ENCODE results near the gene MAGT1.

DNA sequence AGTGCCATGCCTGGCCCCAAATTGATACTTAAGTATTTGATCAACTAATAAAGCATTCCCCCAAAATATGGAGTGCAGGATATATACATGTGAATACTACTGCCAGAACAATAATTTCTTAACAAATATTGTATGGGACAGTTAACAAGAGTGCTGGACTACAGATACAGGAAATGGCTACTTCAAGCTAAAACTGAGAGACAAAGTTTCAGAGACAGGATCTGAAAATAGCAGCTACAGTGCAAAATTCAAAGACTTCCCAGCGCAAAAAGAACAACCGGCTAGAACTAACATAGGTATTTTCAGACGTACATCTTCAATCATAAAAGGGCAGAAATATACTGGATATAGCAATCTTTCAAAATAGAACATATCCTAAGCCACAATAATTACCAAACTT is 115.5 kb downstream of the MAGT1 start:
- TF ChIP-seq, protein P1, sequence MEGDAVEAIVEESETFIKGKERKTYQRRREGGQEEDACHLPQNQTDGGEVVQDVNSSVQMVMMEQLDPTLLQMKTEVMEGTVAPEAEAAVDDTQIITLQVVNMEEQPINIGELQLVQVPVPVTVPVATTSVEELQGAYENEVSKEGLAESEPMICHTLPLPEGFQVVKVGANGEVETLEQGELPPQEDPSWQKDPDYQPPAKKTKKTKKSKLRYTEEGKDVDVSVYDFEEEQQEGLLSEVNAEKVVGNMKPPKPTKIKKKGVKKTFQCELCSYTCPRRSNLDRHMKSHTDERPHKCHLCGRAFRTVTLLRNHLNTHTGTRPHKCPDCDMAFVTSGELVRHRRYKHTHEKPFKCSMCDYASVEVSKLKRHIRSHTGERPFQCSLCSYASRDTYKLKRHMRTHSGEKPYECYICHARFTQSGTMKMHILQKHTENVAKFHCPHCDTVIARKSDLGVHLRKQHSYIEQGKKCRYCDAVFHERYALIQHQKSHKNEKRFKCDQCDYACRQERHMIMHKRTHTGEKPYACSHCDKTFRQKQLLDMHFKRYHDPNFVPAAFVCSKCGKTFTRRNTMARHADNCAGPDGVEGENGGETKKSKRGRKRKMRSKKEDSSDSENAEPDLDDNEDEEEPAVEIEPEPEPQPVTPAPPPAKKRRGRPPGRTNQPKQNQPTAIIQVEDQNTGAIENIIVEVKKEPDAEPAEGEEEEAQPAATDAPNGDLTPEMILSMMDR (IDR thresholded peaks at IDR 0.05): no peak
- TF ChIP-seq POLR2AphosphoS5 (IDR thresholded peaks at IDR 0.05; ENCODE audit: low read depth, low read length) (no peak), RAD21 (IDR thresholded peaks at IDR 0.05; ENCODE audit: low read length) (no peak), EZH2phosphoT487 (IDR thresholded peaks at IDR 0.05; ENCODE audit: borderline replicate concordance, low read depth) (no peak), FOSL2 (IDR thresholded peaks at IDR 0.05; ENCODE audit: borderline replicate concordance, low read depth) (no peak)
- TF ChIP-seq, protein P2, sequence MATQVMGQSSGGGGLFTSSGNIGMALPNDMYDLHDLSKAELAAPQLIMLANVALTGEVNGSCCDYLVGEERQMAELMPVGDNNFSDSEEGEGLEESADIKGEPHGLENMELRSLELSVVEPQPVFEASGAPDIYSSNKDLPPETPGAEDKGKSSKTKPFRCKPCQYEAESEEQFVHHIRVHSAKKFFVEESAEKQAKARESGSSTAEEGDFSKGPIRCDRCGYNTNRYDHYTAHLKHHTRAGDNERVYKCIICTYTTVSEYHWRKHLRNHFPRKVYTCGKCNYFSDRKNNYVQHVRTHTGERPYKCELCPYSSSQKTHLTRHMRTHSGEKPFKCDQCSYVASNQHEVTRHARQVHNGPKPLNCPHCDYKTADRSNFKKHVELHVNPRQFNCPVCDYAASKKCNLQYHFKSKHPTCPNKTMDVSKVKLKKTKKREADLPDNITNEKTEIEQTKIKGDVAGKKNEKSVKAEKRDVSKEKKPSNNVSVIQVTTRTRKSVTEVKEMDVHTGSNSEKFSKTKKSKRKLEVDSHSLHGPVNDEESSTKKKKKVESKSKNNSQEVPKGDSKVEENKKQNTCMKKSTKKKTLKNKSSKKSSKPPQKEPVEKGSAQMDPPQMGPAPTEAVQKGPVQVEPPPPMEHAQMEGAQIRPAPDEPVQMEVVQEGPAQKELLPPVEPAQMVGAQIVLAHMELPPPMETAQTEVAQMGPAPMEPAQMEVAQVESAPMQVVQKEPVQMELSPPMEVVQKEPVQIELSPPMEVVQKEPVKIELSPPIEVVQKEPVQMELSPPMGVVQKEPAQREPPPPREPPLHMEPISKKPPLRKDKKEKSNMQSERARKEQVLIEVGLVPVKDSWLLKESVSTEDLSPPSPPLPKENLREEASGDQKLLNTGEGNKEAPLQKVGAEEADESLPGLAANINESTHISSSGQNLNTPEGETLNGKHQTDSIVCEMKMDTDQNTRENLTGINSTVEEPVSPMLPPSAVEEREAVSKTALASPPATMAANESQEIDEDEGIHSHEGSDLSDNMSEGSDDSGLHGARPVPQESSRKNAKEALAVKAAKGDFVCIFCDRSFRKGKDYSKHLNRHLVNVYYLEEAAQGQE (IDR thresholded peaks at IDR 0.05; ENCODE audit: low read depth, low read length): no peak
- TF ChIP-seq, protein P3, sequence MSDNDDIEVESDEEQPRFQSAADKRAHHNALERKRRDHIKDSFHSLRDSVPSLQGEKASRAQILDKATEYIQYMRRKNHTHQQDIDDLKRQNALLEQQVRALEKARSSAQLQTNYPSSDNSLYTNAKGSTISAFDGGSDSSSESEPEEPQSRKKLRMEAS (IDR thresholded peaks at IDR 0.05; ENCODE audit: low read depth): no peak
